ENCODE results near the gene GSTM3. TPM values are rescaled to one million over a fixed set of nuclear protein-coding genes. Genes with fewer than 3 reads are reported as not detected.

The GSTM3 gene
- total and polyA plus RNA-seq, 2 of the 13 experiments (the other 11 are each of a cell fraction or from before 2014, with no cell fraction given) = 127 to 142 TPM

DNA sequence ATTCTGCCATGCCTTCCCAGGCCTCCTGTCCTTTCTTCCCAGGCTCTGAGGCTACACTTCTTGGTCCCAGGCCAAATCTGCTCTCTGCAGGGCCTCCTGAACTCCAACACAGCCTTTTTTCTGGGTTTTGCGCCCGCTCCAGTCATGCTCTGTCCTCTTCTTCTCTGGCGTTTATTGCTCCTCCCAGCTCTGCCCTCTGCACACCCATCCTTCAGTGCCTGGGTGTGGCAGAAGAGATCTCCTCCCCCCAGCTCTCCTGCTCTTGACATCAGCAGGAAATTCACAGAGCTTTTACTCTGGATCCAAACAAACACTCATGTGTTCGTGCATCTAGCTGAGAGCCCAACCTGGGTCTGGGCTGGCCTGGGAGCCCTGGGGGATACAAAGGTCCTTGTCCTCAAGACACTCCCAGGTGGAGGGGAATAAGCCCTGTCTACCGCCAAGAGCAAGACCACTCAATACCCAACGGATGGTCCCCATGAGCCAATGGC lies 45.7 kb upstream of the GSTM3 start:
- no peaks in the 10 kb centered on the region for H3K36me3 ChIP-seq (replicated peaks in 1 of 2; ENCODE audit: control insufficient read depth in 1 of 2, insufficient read depth in 2 of 2, low read length in 2 of 2)
- H3K4me2 ChIP-seq (ENCODE audit: low read depth, low read length) = no peak overlapping the region
- no TSS peak for BruUV-seq (replicated peaks)
- no peaks in the 10 kb centered on the region for H3K9me3 ChIP-seq (ENCODE audit: low read length)
- ATAC-seq (no peak), DNase-seq (ENCODE audit: low spot score) (no peak), FAIRE-seq (no peak)
- no peaks in the 10 kb centered on the region for H4K20me1 ChIP-seq (ENCODE audit: insufficient read depth, low read length)
- ChIA-PET POLR2A (no interaction called here), CTCF (ENCODE audit: low intra/inter-chr PET ratio, low total read pairs) (no interaction called here)
- peaks cover 0 to 3% of the 10 kb centered on the region in 2 experiments; a peak in 3 of 5 replicates for H3K27me3 ChIP-seq (ENCODE audit: control insufficient read depth in 1 of 2, insufficient read depth in 2 of 2, low read length in 2 of 2)
- no peak overlapping the region for H3K27ac ChIP-seq (ENCODE audit: extremely low read length, insufficient read depth, low read length)
- intact Hi-C loops (cut with micrococcal nuclease; ENCODE audit: unreplicated experiment) (no loop called here), in situ Hi-C loops (cut with HindIII; ENCODE audit: extremely low pct_ligation_motif_present, low pct_unique_long_range_greater_than_20kb) (no loop called here)
- H2AFZ ChIP-seq (ENCODE audit: low read length) = no peak overlapping the region
- no peak overlapping the region for H3K9ac ChIP-seq (ENCODE audit: insufficient read depth, low read depth, low read length)
- 32% methylated on average over 5 of the region's 6 CpGs for WGBS (ENCODE audit: low lambda C conversion rate)
- no peaks in the 10 kb centered on the region for H3K79me2 ChIP-seq (ENCODE audit: insufficient read depth, low read length)
- TF ChIP-seq ZNF567 (CRISPR knock-in tag; IDR thresholded peaks at IDR 0.05; ENCODE audit: borderline replicate concordance) (no peak), KAT2B (IDR thresholded peaks at IDR 0.05; ENCODE audit: borderline replicate concordance, low read depth, low read length) (no peak), TBP (CRISPR knock-in tag; IDR thresholded peaks at IDR 0.05) (no peak), ZNF124 (CRISPR knock-in tag; IDR thresholded peaks at IDR 0.05) (no peak), ZNF350 (CRISPR knock-in tag; IDR thresholded peaks at IDR 0.05; ENCODE audit: borderline replicate concordance, low read depth) (no peak), ZNF329 (CRISPR knock-in tag; IDR thresholded peaks at IDR 0.05; ENCODE audit: low read depth) (no peak), HNRNPL (IDR thresholded peaks at IDR 0.05; ENCODE audit: low read depth, low read length) (no peak), NONO (IDR thresholded peaks at IDR 0.05) (no peak), NONO (CRISPR knock-in tag; conservative IDR thresholded peaks at IDR 0.05) (no peak)
- TF ChIP-seq, protein P1, sequence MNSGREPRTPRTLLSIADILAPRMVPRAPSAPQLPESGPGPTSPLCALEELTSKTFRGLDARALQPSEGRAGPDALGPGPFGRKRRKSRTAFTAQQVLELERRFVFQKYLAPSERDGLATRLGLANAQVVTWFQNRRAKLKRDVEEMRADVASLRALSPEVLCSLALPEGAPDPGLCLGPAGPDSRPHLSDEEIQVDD (CRISPR knock-in tag; IDR thresholded peaks at IDR 0.05; ENCODE audit: borderline replicate concordance) = no peak
- TF ChIP-seq, protein P2, sequence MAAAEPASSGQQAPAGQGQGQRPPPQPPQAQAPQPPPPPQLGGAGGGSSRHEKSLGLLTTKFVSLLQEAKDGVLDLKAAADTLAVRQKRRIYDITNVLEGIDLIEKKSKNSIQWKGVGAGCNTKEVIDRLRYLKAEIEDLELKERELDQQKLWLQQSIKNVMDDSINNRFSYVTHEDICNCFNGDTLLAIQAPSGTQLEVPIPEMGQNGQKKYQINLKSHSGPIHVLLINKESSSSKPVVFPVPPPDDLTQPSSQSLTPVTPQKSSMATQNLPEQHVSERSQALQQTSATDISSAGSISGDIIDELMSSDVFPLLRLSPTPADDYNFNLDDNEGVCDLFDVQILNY (CRISPR knock-in tag; conservative IDR thresholded peaks at IDR 0.05) = no peak
- no peak overlapping the region for H3K4me3 ChIP-seq (replicated peaks in 1 of 3; ENCODE audit: insufficient read depth in 1 of 3, low read depth in 2 of 3, low read length in 3 of 3)
- H3K4me1 ChIP-seq (ENCODE audit: insufficient read depth, low read length) = peaks cover 45% of the 10 kb centered on the region

Data from HepG2 (cell line).